Measurements from ENCODE around the gene NPTXR. TPM values are rescaled to one million over a fixed set of nuclear protein-coding genes. Genes with fewer than 3 reads are reported as not detected.

Gene NPTXR
- total RNA-seq, 1 donor, result 0.94 TPM

DNA sequence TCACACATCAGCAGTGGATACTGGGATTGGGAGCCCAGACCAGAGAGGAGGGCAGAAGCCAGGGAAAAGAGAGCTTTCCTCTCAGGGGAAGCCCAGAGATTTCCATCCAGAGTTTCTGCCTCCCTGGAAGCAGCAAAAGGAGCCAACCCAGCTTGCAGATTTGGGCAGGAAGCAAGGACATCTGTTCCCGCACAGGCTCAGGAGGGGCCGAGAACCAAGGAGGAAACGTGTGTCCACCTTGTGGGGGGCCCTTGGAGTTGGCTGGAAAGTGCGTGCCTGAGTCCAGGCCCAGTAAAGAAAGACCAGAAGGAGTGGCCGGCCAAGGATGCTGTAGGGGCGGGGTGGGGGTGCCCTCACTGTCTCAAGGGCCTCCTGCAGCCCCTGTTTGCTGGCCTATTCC lies 6.0 kb upstream of the NPTXR start:
- H3K4me3 ChIP-seq (ENCODE audit: low read length), result no peak overlapping the region
- H3K9me3 ChIP-seq (ENCODE audit: low read depth, low read length), result no peaks in the 10 kb centered on the region
- peaks cover 12% of the 10 kb centered on the region for H3K27me3 ChIP-seq (ENCODE audit: insufficient read depth, low read length)
- H3K4me1 ChIP-seq (ENCODE audit: insufficient read depth, low read length), result no peaks in the 10 kb centered on the region

DNA sequence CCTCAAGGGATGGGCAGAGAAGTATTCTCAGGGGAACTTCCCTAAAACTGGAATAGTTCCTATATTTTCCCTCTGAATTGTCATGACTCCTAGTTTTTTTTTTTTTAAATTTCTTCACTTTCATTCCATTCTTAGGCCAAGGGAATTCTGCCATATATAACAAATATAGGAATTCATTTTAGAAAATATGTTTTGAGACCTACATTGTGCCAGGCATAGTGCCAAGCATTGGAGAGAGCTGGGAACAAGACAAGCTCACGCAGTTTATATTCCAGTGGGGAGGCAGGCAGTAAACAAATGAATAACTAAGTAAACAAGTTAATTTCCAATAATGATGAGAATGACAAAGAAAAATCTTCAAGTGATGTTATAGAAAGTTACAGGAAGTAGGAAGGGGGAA lies 2.6 kb upstream of the NPTXR start:
- Histone ChIP-seq H3K4me1 (ENCODE audit: insufficient read depth, low read length) (peaks cover 19% of the 10 kb centered on the region), H3K4me3 (ENCODE audit: low read length) (no peak overlapping the region), H3K27me3 (ENCODE audit: insufficient read depth, low read length) (peaks cover 34% of the 10 kb centered on the region), H3K9me3 (ENCODE audit: low read depth, low read length) (no peaks in the 10 kb centered on the region)

GRCh38 chr22:38845004-38845740 lies 1.3 kb upstream of the NPTXR start:
- Histone ChIP-seq H3K9me3 (ENCODE audit: low read depth, low read length) (no peaks in the 10 kb centered on the region), H3K4me3 (ENCODE audit: low read length) (no peak overlapping the region), H3K27me3 (ENCODE audit: insufficient read depth, low read length) (peaks cover 37% of the 10 kb centered on the region), H3K4me1 (ENCODE audit: insufficient read depth, low read length) (peaks cover 19% of the 10 kb centered on the region)

- no peak overlapping the region for H3K4me3 ChIP-seq (ENCODE audit: low read length)
- H3K27me3 ChIP-seq (ENCODE audit: insufficient read depth, low read length), result peaks cover 37% of the 10 kb centered on the region
- peaks cover 19% of the 10 kb centered on the region for H3K4me1 ChIP-seq (ENCODE audit: insufficient read depth, low read length)
- no peaks in the 10 kb centered on the region for H3K9me3 ChIP-seq (ENCODE audit: low read depth, low read length)
Observed at GRCh38 chr22:38844315-38845003, 631 bp upstream of the NPTXR start.

DNA sequence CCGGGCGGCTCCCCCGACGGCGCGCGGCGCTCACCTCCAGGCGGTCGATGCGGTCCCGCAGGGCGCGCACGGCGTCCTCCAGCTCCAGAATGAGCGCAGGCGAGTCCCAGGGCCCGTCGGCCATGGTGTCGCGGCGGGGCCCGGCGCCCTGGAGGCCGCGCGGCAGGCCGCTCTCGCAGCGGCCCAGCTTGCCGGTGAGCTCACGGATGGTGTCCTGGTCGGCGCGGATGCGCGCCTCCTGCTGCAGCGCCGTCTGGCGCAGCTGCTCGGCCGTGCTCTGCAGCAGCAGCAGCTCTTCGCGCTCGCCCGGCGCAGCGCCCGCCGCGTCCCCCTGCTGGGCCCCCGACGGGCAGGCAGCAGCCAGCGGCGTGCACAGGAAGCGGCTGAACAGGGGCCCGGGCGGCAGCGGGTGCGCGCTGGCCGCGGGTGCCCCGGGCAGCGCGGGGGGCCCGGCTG lies 599 bp downstream of the NPTXR start:
- no peak overlapping the region for H3K4me3 ChIP-seq (ENCODE audit: low read length)
- peaks cover 19% of the 10 kb centered on the region for H3K4me1 ChIP-seq (ENCODE audit: insufficient read depth, low read length)
- peaks cover 37% of the 10 kb centered on the region for H3K27me3 ChIP-seq (ENCODE audit: insufficient read depth, low read length)
- no peaks in the 10 kb centered on the region for H3K9me3 ChIP-seq (ENCODE audit: low read depth, low read length)

DNA sequence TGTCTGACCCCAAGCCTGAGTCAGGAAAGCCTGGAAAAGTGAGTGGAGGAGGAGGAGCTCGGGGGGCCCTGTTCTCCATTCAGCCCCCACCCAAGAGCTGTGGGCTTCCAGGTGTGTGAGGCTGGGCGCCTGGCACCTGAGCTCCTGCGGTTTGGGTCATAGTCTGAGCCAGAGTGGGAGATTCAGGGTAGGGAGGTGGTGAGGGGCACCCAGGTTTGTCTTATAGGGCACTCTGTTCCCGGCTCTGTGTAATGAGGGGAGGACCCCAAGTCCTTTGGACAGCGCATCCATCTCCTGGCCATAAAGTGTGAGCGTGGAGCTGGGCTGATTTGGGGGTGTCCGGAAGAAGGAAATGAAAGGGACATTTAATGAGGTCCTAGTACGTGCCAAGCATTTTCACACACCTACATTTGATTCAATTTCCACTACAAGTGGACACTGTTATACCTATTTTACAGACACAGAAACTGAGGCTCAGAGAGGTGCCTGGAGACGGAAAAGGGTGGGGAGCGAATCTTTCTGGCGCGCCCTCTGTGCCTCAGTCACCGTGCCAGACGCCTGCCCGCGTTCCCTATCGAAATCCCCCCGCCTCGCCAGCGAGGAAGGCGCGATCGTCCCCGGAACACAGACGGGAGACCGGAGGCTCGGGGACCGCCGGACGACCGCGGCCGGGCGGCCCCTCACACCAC lies 1.2 kb downstream of the NPTXR start:
- H3K4me1 ChIP-seq (ENCODE audit: insufficient read depth, low read length), result peaks cover 19% of the 10 kb centered on the region
- peaks cover 37% of the 10 kb centered on the region for H3K27me3 ChIP-seq (ENCODE audit: insufficient read depth, low read length)
- H3K9me3 ChIP-seq (ENCODE audit: low read depth, low read length), result no peaks in the 10 kb centered on the region
- no peak overlapping the region for H3K4me3 ChIP-seq (ENCODE audit: low read length)

DNA sequence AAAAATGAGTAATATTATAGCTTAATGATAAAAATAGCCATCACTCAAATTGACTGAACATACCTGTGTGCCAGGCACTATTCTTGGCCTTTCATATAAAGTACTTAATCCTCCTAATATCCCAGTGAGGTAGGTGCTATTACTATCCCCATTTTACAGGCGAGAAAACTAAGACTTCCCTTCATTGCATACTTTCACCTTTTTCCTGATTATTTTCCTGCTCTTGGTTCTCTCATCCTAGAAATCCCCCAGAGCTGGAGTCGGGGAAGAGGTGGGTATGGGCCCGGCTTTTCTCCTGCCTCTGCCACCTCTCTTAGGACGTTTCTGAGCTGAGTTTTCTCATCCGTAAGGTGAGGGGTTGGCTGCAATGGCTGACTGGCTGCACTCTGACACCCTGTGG lies 2.2 kb downstream of the NPTXR start:
- H3K4me1 ChIP-seq (ENCODE audit: insufficient read depth, low read length), result peaks cover 19% of the 10 kb centered on the region
- H3K27me3 ChIP-seq (ENCODE audit: insufficient read depth, low read length), result peaks cover 37% of the 10 kb centered on the region
- H3K4me3 ChIP-seq (ENCODE audit: low read length), result no peak overlapping the region
- no peaks in the 10 kb centered on the region for H3K9me3 ChIP-seq (ENCODE audit: low read depth, low read length)

DNA sequence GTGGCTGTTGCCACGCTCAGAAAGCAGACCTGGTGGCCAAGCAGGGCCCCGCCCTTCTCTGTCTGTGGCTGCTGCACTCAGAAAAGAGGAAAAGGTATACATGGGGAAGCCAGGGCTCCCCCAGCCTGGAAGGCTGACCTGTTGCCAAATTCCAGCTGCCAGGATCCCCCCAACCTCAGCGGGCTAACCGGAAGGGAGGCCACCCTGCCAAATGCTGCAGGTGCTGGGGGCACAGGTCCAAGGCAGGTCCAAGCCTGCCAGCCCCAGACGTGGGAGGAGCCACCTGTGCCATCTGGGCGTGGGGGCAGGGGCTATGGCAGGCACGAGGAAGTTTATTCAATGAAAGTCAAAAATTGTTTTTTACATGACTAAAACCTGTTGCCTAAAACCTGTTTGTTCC lies 2.6 kb downstream of the NPTXR start:
- peaks cover 19% of the 10 kb centered on the region for H3K4me1 ChIP-seq (ENCODE audit: insufficient read depth, low read length)
- H3K9me3 ChIP-seq (ENCODE audit: low read depth, low read length), result no peaks in the 10 kb centered on the region
- H3K4me3 ChIP-seq (ENCODE audit: low read length), result no peak overlapping the region
- peaks cover 35% of the 10 kb centered on the region for H3K27me3 ChIP-seq (ENCODE audit: insufficient read depth, low read length)

DNA sequence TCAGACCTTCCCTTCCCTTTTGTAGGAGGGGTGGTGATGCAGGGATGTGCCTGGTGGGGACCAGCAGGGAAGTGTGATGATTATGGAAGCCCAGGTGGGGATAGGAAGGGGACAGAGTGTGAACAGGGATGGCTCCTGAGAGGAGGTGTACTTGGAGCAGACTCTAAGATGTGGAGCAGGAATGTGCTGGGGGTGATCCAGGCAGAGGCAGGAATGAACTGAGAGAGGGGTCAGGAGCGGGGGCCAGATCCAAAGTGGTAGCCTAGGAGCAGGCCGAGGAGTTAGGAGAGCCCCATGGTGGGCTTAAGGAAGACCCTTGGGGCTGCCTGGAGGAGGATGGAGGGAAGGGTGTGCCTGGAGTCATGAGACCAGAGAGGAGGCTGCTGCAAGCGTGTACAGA lies 3.7 kb downstream of the NPTXR start:
- Histone ChIP-seq H3K9me3 (ENCODE audit: low read depth, low read length) (no peaks in the 10 kb centered on the region), H3K4me3 (ENCODE audit: low read length) (no peak overlapping the region), H3K27me3 (ENCODE audit: insufficient read depth, low read length) (peaks cover 28% of the 10 kb centered on the region), H3K4me1 (ENCODE audit: insufficient read depth, low read length) (peaks cover 19% of the 10 kb centered on the region)

- peaks cover 19% of the 10 kb centered on the region for H3K4me1 ChIP-seq (ENCODE audit: insufficient read depth, low read length)
- H3K4me3 ChIP-seq (ENCODE audit: low read length), result no peak overlapping the region
- peaks cover 23% of the 10 kb centered on the region for H3K27me3 ChIP-seq (ENCODE audit: insufficient read depth, low read length)
- no peaks in the 10 kb centered on the region for H3K9me3 ChIP-seq (ENCODE audit: low read depth, low read length)
Observed at GRCh38 chr22:38839686-38840085, 4.1 kb downstream of the NPTXR start.

- Histone ChIP-seq H3K9me3 (ENCODE audit: low read depth, low read length) (no peaks in the 10 kb centered on the region), H3K4me1 (ENCODE audit: insufficient read depth, low read length) (peaks cover 6% of the 10 kb centered on the region), H3K4me3 (ENCODE audit: low read length) (no peak overlapping the region), H3K27me3 (ENCODE audit: insufficient read depth, low read length) (peaks cover 12% of the 10 kb centered on the region)
Observed at GRCh38 chr22:38837414-38837928, 6.4 kb downstream of the NPTXR start.

DNA sequence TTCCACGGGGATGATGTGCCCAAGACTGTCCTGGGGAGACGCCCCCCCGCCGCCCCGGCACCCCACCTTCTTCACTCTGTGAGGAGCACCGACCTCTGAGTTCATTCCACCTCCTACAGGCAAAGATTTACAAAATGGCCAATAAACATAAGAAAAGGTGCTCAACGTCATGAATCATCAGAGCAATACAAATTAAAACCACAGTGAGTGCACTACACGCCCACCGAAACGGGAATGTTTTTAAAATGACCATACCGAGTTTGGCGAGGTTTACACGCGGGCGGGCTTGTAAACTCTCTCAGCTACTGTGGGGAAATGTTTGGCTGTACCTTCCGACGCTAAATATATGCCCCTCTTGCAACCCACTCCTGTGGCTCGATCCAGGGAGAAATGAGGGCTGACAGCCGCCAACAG lies 7.9 kb downstream of the NPTXR start:
- no peaks in the 10 kb centered on the region for H3K9me3 ChIP-seq (ENCODE audit: low read depth, low read length)
- H3K27me3 ChIP-seq (ENCODE audit: insufficient read depth, low read length), result no peaks in the 10 kb centered on the region
- no peaks in the 10 kb centered on the region for H3K4me1 ChIP-seq (ENCODE audit: insufficient read depth, low read length)

DNA sequence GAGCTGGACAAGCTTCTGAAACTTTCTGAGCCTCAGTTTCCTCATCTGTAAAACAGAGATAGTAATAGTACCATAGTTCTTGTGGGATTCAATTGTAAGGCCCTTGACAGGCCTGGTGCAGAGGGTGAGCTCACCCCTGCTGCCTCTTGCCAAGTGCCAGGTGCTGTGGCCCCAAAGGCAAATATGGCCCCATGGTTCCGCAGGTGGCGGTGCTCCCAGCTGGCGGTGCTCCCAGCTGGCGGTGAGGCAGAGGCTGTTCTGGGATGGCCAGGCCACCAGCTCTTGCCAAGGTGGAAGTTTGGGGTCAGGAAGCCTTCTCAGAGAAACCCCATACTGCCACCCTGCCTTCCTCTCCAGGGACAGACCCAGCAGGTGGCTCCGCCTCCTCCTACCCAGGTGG lies 8.8 kb downstream of the NPTXR start:
- no peaks in the 10 kb centered on the region for H3K27me3 ChIP-seq (ENCODE audit: insufficient read depth, low read length)
- H3K9me3 ChIP-seq (ENCODE audit: low read depth, low read length), result no peaks in the 10 kb centered on the region
- no peaks in the 10 kb centered on the region for H3K4me1 ChIP-seq (ENCODE audit: insufficient read depth, low read length)
- H3K4me3 ChIP-seq (ENCODE audit: low read length), result no peak overlapping the region

More for the DNA sequence above, 7.9 kb downstream of the NPTXR start:
- no peak overlapping the region for H3K4me3 ChIP-seq (ENCODE audit: low read length)

- H3K27me3 ChIP-seq (ENCODE audit: insufficient read depth, low read length), result no peaks in the 10 kb centered on the region
- H3K9me3 ChIP-seq (ENCODE audit: low read depth, low read length), result no peaks in the 10 kb centered on the region
- no peak overlapping the region for H3K4me3 ChIP-seq (ENCODE audit: low read length)
Observed at GRCh38 chr22:38834215-38834953, 9.4 kb downstream of the NPTXR start.

More at GRCh38 chr22:38834215-38834953, 9.4 kb downstream of the NPTXR start:
- no peaks in the 10 kb centered on the region for H3K4me1 ChIP-seq (ENCODE audit: insufficient read depth, low read length)

All from mononuclear cell (primary cell).